ENCODE measurements around the gene FBXW11.

FBXW11 gene

DNA sequence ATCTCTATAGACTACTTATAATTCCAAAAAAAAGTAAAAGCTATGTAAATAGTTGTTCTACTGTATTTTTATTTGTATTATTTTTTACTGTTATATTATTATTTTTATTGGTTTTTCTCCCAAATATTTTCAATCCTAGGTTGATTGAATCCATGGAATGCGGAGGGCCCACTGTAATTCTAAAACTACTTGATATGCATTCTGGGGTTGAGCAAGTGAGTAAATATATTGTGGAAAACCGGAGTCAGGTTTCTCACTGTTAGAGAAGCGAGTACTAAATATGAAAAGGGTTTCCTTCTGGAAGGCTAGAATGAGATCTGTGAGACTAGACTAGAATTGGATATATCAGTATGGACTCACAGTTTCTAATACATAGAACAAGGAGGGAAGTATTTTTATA lies 66.5 kb downstream of the FBXW11 start:
- DNase-seq (ENCODE audit: low spot score): no peak
- TF ChIP-seq, protein P1, sequence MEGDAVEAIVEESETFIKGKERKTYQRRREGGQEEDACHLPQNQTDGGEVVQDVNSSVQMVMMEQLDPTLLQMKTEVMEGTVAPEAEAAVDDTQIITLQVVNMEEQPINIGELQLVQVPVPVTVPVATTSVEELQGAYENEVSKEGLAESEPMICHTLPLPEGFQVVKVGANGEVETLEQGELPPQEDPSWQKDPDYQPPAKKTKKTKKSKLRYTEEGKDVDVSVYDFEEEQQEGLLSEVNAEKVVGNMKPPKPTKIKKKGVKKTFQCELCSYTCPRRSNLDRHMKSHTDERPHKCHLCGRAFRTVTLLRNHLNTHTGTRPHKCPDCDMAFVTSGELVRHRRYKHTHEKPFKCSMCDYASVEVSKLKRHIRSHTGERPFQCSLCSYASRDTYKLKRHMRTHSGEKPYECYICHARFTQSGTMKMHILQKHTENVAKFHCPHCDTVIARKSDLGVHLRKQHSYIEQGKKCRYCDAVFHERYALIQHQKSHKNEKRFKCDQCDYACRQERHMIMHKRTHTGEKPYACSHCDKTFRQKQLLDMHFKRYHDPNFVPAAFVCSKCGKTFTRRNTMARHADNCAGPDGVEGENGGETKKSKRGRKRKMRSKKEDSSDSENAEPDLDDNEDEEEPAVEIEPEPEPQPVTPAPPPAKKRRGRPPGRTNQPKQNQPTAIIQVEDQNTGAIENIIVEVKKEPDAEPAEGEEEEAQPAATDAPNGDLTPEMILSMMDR (IDR thresholded peaks at IDR 0.05; ENCODE audit: extremely low read depth, missing control alignments): no peak

DNA sequence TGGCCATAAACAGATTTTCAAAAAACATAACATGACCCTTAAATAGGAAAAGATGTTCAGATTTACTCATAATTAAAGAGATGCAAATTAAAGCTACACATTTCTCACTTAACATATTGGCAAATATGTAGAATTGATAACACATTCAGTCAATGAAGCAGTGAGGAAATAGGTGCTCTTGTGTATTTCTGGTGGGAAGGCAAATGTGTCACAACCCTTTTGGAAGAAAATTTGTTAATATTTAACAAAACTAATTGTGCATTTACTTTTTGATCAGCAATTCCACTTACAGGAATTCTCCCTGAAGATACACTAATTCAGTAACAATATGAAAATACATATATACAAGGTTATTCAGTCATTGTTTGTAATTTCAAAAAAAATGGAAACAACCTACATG lies 68.1 kb downstream of the FBXW11 start:
- no peak for DNase-seq (ENCODE audit: low spot score)
- TF ChIP-seq, protein P1 (IDR thresholded peaks at IDR 0.05; ENCODE audit: extremely low read depth, missing control alignments): no peak

DNA sequence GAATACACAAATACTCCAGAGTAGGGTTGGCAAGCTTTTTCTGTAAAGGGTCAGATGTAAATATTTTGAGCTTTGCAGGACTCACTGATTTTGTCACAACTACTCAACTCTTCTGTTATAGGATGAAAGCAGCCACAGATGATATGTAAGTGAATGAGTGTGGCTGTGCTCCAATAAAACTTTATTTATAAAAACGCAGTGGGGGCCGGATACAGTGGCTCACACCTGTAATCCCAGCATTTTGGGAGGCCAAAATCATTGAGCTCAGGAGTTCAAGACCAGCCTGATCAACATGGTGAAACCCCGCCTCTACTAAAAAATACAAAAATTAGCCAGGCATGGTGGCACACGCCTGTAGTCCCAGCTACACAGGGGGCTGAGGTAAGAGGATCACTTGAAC lies 69.1 kb downstream of the FBXW11 start:
- DNase-seq (ENCODE audit: low spot score): no peak
- TF ChIP-seq, protein P1 (IDR thresholded peaks at IDR 0.05; ENCODE audit: extremely low read depth, missing control alignments): no peak

DNA sequence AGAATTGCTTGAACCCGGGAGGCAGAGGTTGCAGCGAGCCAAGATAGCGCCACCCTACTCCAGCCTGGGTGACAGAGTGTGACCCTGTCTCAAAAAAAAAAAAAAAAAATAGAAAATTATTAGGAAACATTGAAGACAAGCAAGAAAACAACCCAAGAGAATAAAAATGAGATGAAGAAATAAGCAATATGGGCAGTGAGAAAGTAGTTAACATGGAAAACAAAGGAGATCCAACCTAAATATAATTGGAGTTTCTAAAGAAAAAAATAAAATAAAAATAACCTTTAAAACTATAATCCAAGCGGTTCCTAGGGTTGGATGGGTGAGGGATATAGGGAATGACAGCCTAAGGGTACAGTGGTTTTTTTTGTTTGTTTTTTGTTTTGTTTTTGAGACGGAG lies 71.9 kb downstream of the FBXW11 start:
- no peak for DNase-seq (ENCODE audit: low spot score)
- TF ChIP-seq, protein P1 (IDR thresholded peaks at IDR 0.05; ENCODE audit: extremely low read depth, missing control alignments): no peak

DNA sequence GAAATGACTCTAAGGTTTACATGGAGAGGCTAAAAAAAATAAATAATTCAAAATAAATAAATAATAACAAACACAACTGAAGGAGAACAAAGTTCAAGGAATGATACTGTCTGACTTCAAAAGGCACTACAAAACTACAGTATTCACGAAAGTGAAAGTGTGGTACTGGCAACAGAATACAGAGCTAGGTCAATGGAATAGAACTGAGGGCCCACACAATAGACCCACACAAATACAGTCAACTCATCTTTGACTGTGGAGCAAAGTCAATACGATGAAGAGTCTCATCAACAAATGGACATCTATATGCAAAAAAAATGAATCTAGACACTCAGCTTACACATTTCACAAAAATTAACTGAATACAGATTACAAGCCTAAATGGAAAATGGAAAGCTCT lies 75.3 kb downstream of the FBXW11 start:
- DNase-seq (ENCODE audit: low spot score): peak; percentile 26
- TF ChIP-seq, protein P1 (IDR thresholded peaks at IDR 0.05; ENCODE audit: extremely low read depth, missing control alignments): no peak

DNA sequence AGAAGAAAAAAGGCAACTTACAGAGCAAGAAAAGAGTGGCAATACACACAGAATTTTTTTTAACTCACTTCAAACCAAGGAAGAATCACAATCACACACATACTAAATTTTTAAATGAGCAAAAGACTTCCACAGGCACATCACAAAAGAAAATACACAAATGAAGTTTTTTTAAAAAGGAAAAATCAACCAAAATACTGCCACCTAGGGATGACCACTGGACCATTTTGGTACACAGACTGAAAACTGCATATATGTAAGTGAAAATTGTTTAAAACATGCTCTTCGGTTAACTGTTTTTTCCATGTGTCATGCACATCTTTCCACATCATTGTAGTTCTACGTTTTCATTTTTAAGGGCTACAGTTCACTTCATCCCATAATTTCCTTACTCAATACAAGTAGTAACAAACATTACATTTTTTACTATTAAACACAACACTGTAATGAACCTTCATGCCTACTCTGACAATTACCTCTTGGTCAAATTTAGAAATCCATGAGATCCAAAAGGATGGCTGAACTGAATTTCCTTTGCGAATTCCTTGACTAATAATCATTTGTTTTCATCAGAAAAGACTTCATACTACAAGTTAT lies 79.0 kb downstream of the FBXW11 start:
- TF ChIP-seq, protein P1 (IDR thresholded peaks at IDR 0.05; ENCODE audit: extremely low read depth, missing control alignments): peak; percentile 8
- DNase-seq (ENCODE audit: low spot score): no peak

DNA sequence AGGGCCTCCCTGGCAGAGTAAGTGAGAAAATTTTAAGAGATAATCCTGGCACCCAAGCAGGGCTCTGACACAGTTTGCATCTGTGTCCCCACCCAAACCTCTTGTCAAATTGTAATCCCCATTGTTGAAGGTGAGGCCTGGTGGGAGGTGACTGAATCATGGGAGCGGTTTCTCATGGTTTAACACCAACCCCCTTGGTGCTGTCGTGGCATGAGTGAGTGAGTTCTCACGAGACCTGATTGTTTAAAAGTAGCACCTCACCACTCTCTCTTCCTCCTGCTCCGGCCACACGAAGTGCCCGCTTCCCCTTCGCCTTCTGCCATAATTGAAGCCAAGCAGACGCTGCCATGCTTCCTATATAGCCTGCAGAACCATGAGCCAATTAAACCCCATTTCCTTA lies 80.1 kb downstream of the FBXW11 start:
- DNase-seq (ENCODE audit: low spot score): no peak
- TF ChIP-seq, protein P1 (IDR thresholded peaks at IDR 0.05; ENCODE audit: extremely low read depth, missing control alignments): no peak
